ENCODE measurements around the gene ALDH16A1.

DNA sequence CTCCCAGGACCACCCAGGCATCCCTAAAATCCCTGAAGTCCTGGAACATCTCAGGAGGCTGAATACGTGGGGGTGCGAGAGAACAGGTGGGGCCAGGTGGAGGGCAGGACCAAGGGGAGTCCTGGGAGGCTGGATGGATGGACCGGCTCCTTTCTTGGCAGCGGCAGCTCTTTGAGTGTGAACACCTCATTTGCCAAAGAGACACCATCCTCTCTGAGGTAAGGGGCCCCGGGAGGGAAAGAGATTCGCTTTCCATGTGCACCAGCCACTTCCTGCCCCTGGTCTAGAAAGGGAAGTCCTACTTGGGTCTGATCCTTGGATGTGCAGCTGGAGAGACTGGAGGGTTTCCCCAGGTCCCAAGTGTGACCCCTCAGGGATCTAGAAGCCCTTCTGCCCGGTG, 45.9 kb upstream of the ALDH16A1 start:
- TF ChIP-seq POLR2A (IDR thresholded peaks at IDR 0.05): no peak
- TF ChIP-seq, protein P1, sequence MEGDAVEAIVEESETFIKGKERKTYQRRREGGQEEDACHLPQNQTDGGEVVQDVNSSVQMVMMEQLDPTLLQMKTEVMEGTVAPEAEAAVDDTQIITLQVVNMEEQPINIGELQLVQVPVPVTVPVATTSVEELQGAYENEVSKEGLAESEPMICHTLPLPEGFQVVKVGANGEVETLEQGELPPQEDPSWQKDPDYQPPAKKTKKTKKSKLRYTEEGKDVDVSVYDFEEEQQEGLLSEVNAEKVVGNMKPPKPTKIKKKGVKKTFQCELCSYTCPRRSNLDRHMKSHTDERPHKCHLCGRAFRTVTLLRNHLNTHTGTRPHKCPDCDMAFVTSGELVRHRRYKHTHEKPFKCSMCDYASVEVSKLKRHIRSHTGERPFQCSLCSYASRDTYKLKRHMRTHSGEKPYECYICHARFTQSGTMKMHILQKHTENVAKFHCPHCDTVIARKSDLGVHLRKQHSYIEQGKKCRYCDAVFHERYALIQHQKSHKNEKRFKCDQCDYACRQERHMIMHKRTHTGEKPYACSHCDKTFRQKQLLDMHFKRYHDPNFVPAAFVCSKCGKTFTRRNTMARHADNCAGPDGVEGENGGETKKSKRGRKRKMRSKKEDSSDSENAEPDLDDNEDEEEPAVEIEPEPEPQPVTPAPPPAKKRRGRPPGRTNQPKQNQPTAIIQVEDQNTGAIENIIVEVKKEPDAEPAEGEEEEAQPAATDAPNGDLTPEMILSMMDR (IDR thresholded peaks at IDR 0.05): no peak
